GM12891 (cell line): ENCODE data around the gene HIP1.

Experiments
- POLR2A ChIP-seq: IDR thresholded peaks from 2 replicates; pipeline ENCODE4 v1.6.1; 2011; ENCODE audit warnings: low read depth, low read length, control low read depth
- POLR2AphosphoS5 ChIP-seq: IDR thresholded peaks from 2 replicates; pipeline ENCODE4 v1.6.1; 2011; ENCODE audit warnings: low read depth, low read length, control low read depth

GRCh38 chr7:75735581-75736350 lies 3.0 kb downstream of the HIP1 start:
- TF ChIP-seq POLR2A (no peak), POLR2AphosphoS5 (no peak)
